HCT116 (cell line): Measurements from ENCODE around the gene MORF4L2.

Source experiments
- CTCF ChIP-seq, 3 experiments: fragments of 200-600 bp in 1 of 3; sonication (generic) in 1 of 3; IDR thresholded peaks in 2 of 3; conservative IDR thresholded peaks in 1 of 3; 2 replicates each; pipeline ENCODE4 v1.5.1; 2012 to 2017; ENCODE audit warnings: low read depth in 2 of 3, low read length in 2 of 3, antibody characterized with exemption in 1 of 3, borderline replicate concordance in 1 of 3, control low read depth in 1 of 3, mild to moderate bottlenecking in 1 of 3, mixed read lengths in 1 of 3, mixed run types in 1 of 3, moderate library complexity in 1 of 3; ENCODE audit not compliant: insufficient read depth in 1 of 3
- FOSL1 ChIP-seq: IDR thresholded peaks from 2 replicates; pipeline ENCODE4 v1.6.1; 2012; ENCODE audit warnings: low read depth
- MAX ChIP-seq: IDR thresholded peaks from 2 replicates; pipeline ENCODE4 v1.6.1; 2012
- POLR2A ChIP-seq: IDR thresholded peaks from 2 replicates; pipeline ENCODE4 v1.7.0; 2011; ENCODE audit warnings: borderline replicate concordance; ENCODE audit not compliant: insufficient read depth, insufficient read length; ENCODE audit errors: extremely low read depth

GRCh38 chrX:103626855-103627254, 59.6 kb downstream of the MORF4L2 start:
- TF ChIP-seq FOSL1 (no peak), CTCF (IDR thresholded peaks at IDR 0.05 in 2 of 3, conservative IDR thresholded peaks at IDR 0.05 in 1 of 3; ENCODE audit: borderline replicate concordance in 1 of 3, insufficient read depth in 1 of 3, low read depth in 2 of 3, low read length in 2 of 3) (no peak), POLR2A (no peak), MAX (no peak)
